ENCODE data around the gene BCOR.

The BCOR gene

GRCh38 chrX:40055495-40055894, 42.3 kb downstream of the BCOR start:
- no peak for DNase-seq (ENCODE audit: low read depth)
- H3K4me3 ChIP-seq (ENCODE audit: low read depth, low read length): no peak overlapping the region
- TF ChIP-seq CTCF (conservative IDR thresholded peaks at IDR 0.05; ENCODE audit: low read depth, low read length): no peak

- H3K4me3 ChIP-seq (ENCODE audit: low read depth, low read length): no peak overlapping the region
- no peak for DNase-seq (ENCODE audit: low read depth)
- TF ChIP-seq CTCF (conservative IDR thresholded peaks at IDR 0.05; ENCODE audit: low read depth, low read length): no peak
Measured at GRCh38 chrX:40054793-40055192, 43.0 kb downstream of the BCOR start.

GRCh38 chrX:40050532-40050931, 47.2 kb downstream of the BCOR start:
- DNase-seq (ENCODE audit: low read depth): no peak
- no peak overlapping the region for H3K4me3 ChIP-seq (ENCODE audit: low read depth, low read length)
- TF ChIP-seq CTCF (conservative IDR thresholded peaks at IDR 0.05; ENCODE audit: low read depth, low read length): no peak

GRCh38 chrX:40049084-40049641, 48.6 kb downstream of the BCOR start:
- no peak for DNase-seq (ENCODE audit: low read depth)
- no peak for TF ChIP-seq CTCF (conservative IDR thresholded peaks at IDR 0.05; ENCODE audit: low read depth, low read length)
- H3K4me3 ChIP-seq (ENCODE audit: low read depth, low read length): no peak overlapping the region

- no peak overlapping the region for H3K4me3 ChIP-seq (ENCODE audit: low read depth, low read length)
- TF ChIP-seq CTCF (conservative IDR thresholded peaks at IDR 0.05; ENCODE audit: low read depth, low read length): no peak
- DNase-seq (ENCODE audit: low read depth): no peak
Measured at GRCh38 chrX:40047485-40047884, 50.3 kb downstream of the BCOR start.

GRCh38 chrX:40043895-40044294, 53.9 kb downstream of the BCOR start:
- no peak for TF ChIP-seq CTCF (conservative IDR thresholded peaks at IDR 0.05; ENCODE audit: low read depth, low read length)
- DNase-seq (ENCODE audit: low read depth): no peak
- no peak overlapping the region for H3K4me3 ChIP-seq (ENCODE audit: low read depth, low read length)

- no peak for DNase-seq (ENCODE audit: low read depth)
- H3K4me3 ChIP-seq (ENCODE audit: low read depth, low read length): no peak overlapping the region
- no peak for TF ChIP-seq CTCF (conservative IDR thresholded peaks at IDR 0.05; ENCODE audit: low read depth, low read length)
Measured at GRCh38 chrX:40041915-40042314, 55.8 kb downstream of the BCOR start.

All from choroid plexus epithelial cell (primary cell).